HCT116 (cell line): ENCODE measurements around the gene ANO6. TPM values are rescaled to one million over a fixed set of nuclear protein-coding genes. Genes with fewer than 3 reads are reported as not detected.

Experiments
- ATAC-seq: fragments of 200-7000 bp; cut with Tn5 transposase; 2 replicates; pipeline ENCODE4 v1.9.1; 2020; ENCODE audit warnings: mild to moderate bottlenecking, moderate library complexity
- BruUV-seq: library from RNA; stranded (reverse); fragments of 400-500 nt; replicated peaks from 2 replicates; lab custom pipeline; 2021; lab: Mats Ljungman, UMichigan
- CTCF ChIA-PET: fragments of 300-600 bp; sonication (Branson Sonifier 250); formaldehyde crosslinking; loops from one replicate; lab custom pipeline; 2021; ENCODE audit warnings: antibody characterized with exemption; lab: Charles Lee
- POLR2A ChIA-PET: fragments of 300-600, 350-600 bp; sonication (Branson Sonifier 250); formaldehyde crosslinking; loops from one replicate; lab custom pipeline; 2021; ENCODE audit warnings: antibody characterized with exemption; lab: Charles Lee
- RAD21 ChIA-PET, 2 experiments: fragments of 300-600 bp; sonication (Branson Sonifier 250); formaldehyde crosslinking; loops; one replicate each; lab custom pipeline; 2023; ENCODE audit warnings: low total read pairs in 2 of 2; ENCODE audit not compliant: uncharacterized antibody in 2 of 2, unreplicated experiment in 2 of 2, low non-redundant PET in 1 of 2; lab: Charles Lee
- DNase-seq: peaks from one replicate; pipeline ENCODE4 v3.0.0-alpha.2; 2010; ENCODE audit warnings: low read depth, low spot score
- H2AFZ ChIP-seq: fragments of 200-600 bp; shearing (Covaris generic), sonication (generic); 2 replicates; pipeline ENCODE4 v1.6.1; 2017; ENCODE audit warnings: low read depth, mixed run types, mixed read lengths, antibody characterized with exemption, low read length; ENCODE audit not compliant: poor library complexity, severe bottlenecking
- H3K27ac ChIP-seq: 2 replicates; pipeline ENCODE4 v1.5.1; 2012; ENCODE audit warnings: low read depth, low read length
- H3K27me3 ChIP-seq: fragments of 200-600 bp; sonication (generic); 2 replicates; pipeline ENCODE4 v1.6.1; 2016; ENCODE audit warnings: mixed run types, low read length, mixed read lengths; ENCODE audit not compliant: insufficient read depth
- H3K36me3 ChIP-seq, 2 experiments: fragments of 200-500 bp in 1 of 2; fragments of 200-600 bp in 1 of 2; sonication (Bioruptor generic) in 1 of 2; sonication (generic) in 1 of 2; 2 replicates each; pipeline versions ENCODE4 v1.5.1 to v1.6.1; 2014 to 2016; ENCODE audit warnings: low read length in 2 of 2, inconsistent platforms in 1 of 2, mixed read lengths in 1 of 2, mixed run types in 1 of 2; ENCODE audit not compliant: insufficient read depth in 2 of 2, control insufficient read depth in 1 of 2
- H3K4me1 ChIP-seq, 2 experiments: fragments of 200-600 bp in 1 of 2; sonication (generic) in 1 of 2; 2 replicates each; pipeline versions ENCODE4 v1.5.1 to v1.6.1; 2012 to 2017; ENCODE audit warnings: low read length in 2 of 2, inconsistent platforms in 1 of 2, mild to moderate bottlenecking in 1 of 2, mixed read lengths in 1 of 2, mixed run types in 1 of 2, moderate library complexity in 1 of 2; ENCODE audit not compliant: insufficient read depth in 2 of 2, control insufficient read depth in 1 of 2
- H3K4me2 ChIP-seq: fragments of 200-600 bp; sonication (generic); 2 replicates; pipeline ENCODE4 v1.6.1; 2017; ENCODE audit warnings: mixed run types, low read length, mixed read lengths
- H3K4me3 ChIP-seq, 2 experiments: fragments of 200-600 bp in 1 of 2; sonication (generic) in 1 of 2; replicated peaks in 1 of 2; 2 replicates each; pipeline ENCODE4 v1.5.1; 2011 to 2016; ENCODE audit warnings: low read length in 2 of 2, control low read depth in 1 of 2, low read depth in 1 of 2, mild to moderate bottlenecking in 1 of 2, mixed read lengths in 1 of 2, mixed run types in 1 of 2
- H3K79me2 ChIP-seq: fragments of 200-600 bp; sonication (generic); 2 replicates; pipeline ENCODE4 v1.6.1; 2017; ENCODE audit warnings: mild to moderate bottlenecking, mixed run types, low read length, moderate library complexity, mixed read lengths; ENCODE audit not compliant: insufficient read depth
- H3K9ac ChIP-seq: fragments of 200-600 bp; sonication (generic); 2 replicates; pipeline ENCODE4 v1.6.1; 2016; ENCODE audit warnings: low read length, mixed read lengths
- H3K9me2 ChIP-seq: fragments of 200-600 bp; sonication (generic), shearing (Covaris generic); 2 replicates; pipeline ENCODE4 v1.6.1; 2017; ENCODE audit warnings: mixed run types, mild to moderate bottlenecking, moderate library complexity; ENCODE audit not compliant: insufficient read depth
- H3K9me3 ChIP-seq, 2 experiments: fragments of 200-500 bp in 1 of 2; fragments of 200-600 bp in 1 of 2; sonication (Bioruptor generic) in 1 of 2; sonication (generic) in 1 of 2; 2 replicates each; pipeline ENCODE4 v1.6.1; 2014 to 2017; ENCODE audit warnings: low read length in 2 of 2, mixed read lengths in 2 of 2, inconsistent platforms in 1 of 2, low read depth in 1 of 2, mild to moderate bottlenecking in 1 of 2, mixed run types in 1 of 2, moderate library complexity in 1 of 2; ENCODE audit not compliant: control insufficient read depth in 1 of 2, insufficient read depth in 1 of 2
- H4K20me1 ChIP-seq: fragments of 200-600 bp; sonication (generic), shearing (Covaris generic); 2 replicates; pipeline ENCODE4 v1.6.1; 2017; ENCODE audit warnings: mixed run types, mild to moderate bottlenecking, moderate library complexity; ENCODE audit not compliant: insufficient read depth
- CBX3 ChIP-seq: IDR thresholded peaks from 2 replicates; pipeline ENCODE4 v1.6.1; 2012; ENCODE audit warnings: low read depth
- EGR1 ChIP-seq: IDR thresholded peaks from 2 replicates; pipeline ENCODE4 v1.6.1; 2012; ENCODE audit warnings: low read depth
- EZH2phosphoT487 ChIP-seq: fragments of 200-600 bp; IDR thresholded peaks from 2 replicates; pipeline ENCODE4 v1.6.1; 2018; ENCODE audit warnings: antibody characterized with exemption, borderline replicate concordance
- SIN3A ChIP-seq: IDR thresholded peaks from 2 replicates; pipeline ENCODE4 v1.6.1; 2012; ENCODE audit warnings: low read depth
- TCF7L2 ChIP-seq: IDR thresholded peaks from 2 replicates; pipeline ENCODE4 v1.7.0; 2011; ENCODE audit warnings: borderline replicate concordance, inconsistent platforms; ENCODE audit not compliant: insufficient read depth, insufficient read length; ENCODE audit errors: extremely low read depth
- ZFX ChIP-seq: fragments of 450-650 bp; IDR thresholded peaks from 2 replicates; pipeline ENCODE4 v1.6.1; 2017
- intact Hi-C: fragments of 100-400 bp; cut with micrococcal nuclease; formaldehyde crosslinking; loops from 2 replicates; pipeline ENCODE4 v1.10.0; 2022
- total RNA-seq: library from RNA; stranded (reverse); gene quantifications from one replicate; pipeline ENCODE4 v1.2.1, GENCODE V29; 2021; ENCODE audit not compliant: unreplicated experiment
- TF ChIP-seq, protein P1 (sequence below): IDR thresholded peaks from 2 replicates; pipeline ENCODE4 v1.6.1; 2012

Gene ANO6
- total RNA-seq, 1 experiment from 2014 or later = 36.7 TPM

DNA sequence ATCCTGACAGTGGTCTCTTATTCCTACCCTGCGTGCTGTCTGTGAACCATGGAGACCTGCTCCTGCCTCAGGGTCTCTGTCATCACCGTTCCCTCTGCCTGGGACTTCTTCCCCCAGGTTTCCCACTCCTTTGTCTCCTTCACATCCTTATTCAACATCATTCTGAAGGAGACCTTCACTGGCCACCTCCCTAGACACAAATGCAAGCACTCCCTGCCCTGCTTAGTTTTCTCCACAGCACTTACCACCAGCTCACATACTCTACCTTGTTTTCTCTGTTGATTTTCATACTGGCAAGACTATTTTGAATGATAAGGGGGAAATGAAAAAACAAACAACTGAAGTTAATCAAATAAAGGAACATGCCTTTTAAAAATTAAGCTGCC, 192.8 kb downstream of the ANO6 start:
- no TSS peak for BruUV-seq
- intact Hi-C loops = no loop called here
- RAD21 ChIA-PET = no interaction called here
- no peak overlapping the region for H3K27ac ChIP-seq
- no peaks in the 10 kb centered on the region for H3K4me1 ChIP-seq
- H3K36me3 ChIP-seq = peaks cover 7 to 16% of the 10 kb centered on the region in 2 experiments; a peak in 3 of 4 replicates
- POLR2A ChIA-PET = no interaction called here
- no peaks in the 10 kb centered on the region for H3K27me3 ChIP-seq
- H3K79me2 ChIP-seq = no peaks in the 10 kb centered on the region
- ATAC-seq = no peak
- H3K4me3 ChIP-seq = no peak overlapping the region
- H2AFZ ChIP-seq = no peak overlapping the region
- CTCF ChIA-PET = no interaction called here
- no peak overlapping the region for H3K9ac ChIP-seq
- TF ChIP-seq TCF7L2 (no peak), EZH2phosphoT487 (no peak), EGR1 (no peak)
- H4K20me1 ChIP-seq = no peaks in the 10 kb centered on the region
- H3K9me2 ChIP-seq = no peaks in the 10 kb centered on the region
- no peaks in the 10 kb centered on the region for H3K9me3 ChIP-seq
- no peak for DNase-seq
- no peak overlapping the region for H3K4me2 ChIP-seq

DNA sequence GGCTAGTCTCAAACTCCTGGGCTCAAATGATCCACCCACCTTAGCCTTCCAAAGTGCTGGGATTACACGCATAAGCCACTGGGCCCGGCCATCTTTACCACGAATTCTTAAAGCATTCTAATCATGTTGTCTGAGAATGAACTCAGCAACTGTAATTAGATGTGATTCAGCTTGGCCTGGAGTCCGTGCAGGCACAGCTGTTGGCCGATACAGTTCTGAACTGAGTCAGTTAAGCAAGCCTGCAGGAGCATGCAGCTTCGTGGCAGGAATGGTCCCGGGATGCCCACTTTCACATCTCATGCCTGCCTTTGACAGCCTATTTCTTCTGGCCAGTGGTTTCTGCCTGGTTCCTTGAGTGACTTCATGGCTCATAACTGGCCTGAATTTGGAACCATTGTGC, 194.1 kb downstream of the ANO6 start:
- Histone ChIP-seq H3K27me3 (no peaks in the 10 kb centered on the region), H3K27ac (no peak overlapping the region), H3K36me3 (peaks cover 7 to 16% of the 10 kb centered on the region in 2 experiments; a peak in 3 of 4 replicates), H3K9me2 (no peaks in the 10 kb centered on the region), H3K79me2 (no peaks in the 10 kb centered on the region), H3K4me1 (peaks cover 2 to 5% of the 10 kb centered on the region in 2 experiments)
- POLR2A ChIA-PET = no interaction called here
- TF ChIP-seq, protein P1, sequence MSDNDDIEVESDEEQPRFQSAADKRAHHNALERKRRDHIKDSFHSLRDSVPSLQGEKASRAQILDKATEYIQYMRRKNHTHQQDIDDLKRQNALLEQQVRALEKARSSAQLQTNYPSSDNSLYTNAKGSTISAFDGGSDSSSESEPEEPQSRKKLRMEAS = no peak
- TF ChIP-seq SIN3A = no peak
- no peak for TF ChIP-seq ZFX
- no peak for TF ChIP-seq CBX3
- TF ChIP-seq, all 23 proteins: peak for 0
- Histone ChIP-seq H2AFZ (no peak overlapping the region), H3K9me3 (no peaks in the 10 kb centered on the region), H3K4me3 (no peak overlapping the region), H4K20me1 (no peaks in the 10 kb centered on the region), H3K4me2 (no peak overlapping the region), H3K9ac (no peak overlapping the region)
- CTCF ChIA-PET = no interaction called here
- ATAC-seq (no peak), DNase-seq (no peak)
- RAD21 ChIA-PET = no interaction called here
- intact Hi-C loops = no loop called here
- BruUV-seq = no TSS peak
